ENCODE results near the gene EIF5A. TPM values are rescaled to one million over a fixed set of nuclear protein-coding genes. Genes with fewer than 3 reads are reported as not detected.

The EIF5A gene
- total RNA-seq, 1 donor, result 436 TPM

GRCh38 chr17:7307686-7308624, 527 bp downstream of the EIF5A start:
- TF ChIP-seq, protein P1, sequence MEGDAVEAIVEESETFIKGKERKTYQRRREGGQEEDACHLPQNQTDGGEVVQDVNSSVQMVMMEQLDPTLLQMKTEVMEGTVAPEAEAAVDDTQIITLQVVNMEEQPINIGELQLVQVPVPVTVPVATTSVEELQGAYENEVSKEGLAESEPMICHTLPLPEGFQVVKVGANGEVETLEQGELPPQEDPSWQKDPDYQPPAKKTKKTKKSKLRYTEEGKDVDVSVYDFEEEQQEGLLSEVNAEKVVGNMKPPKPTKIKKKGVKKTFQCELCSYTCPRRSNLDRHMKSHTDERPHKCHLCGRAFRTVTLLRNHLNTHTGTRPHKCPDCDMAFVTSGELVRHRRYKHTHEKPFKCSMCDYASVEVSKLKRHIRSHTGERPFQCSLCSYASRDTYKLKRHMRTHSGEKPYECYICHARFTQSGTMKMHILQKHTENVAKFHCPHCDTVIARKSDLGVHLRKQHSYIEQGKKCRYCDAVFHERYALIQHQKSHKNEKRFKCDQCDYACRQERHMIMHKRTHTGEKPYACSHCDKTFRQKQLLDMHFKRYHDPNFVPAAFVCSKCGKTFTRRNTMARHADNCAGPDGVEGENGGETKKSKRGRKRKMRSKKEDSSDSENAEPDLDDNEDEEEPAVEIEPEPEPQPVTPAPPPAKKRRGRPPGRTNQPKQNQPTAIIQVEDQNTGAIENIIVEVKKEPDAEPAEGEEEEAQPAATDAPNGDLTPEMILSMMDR (IDR thresholded peaks at IDR 0.05; ENCODE audit: extremely low read depth, low read depth, low read length), result no peak
- peak overlapping the region; percentile 75 for H3K4me3 ChIP-seq (ENCODE audit: insufficient read depth, low read length)
- H3K4me1 ChIP-seq (ENCODE audit: insufficient read depth, low read length), result peaks cover 19% of the 10 kb centered on the region
- no peaks in the 10 kb centered on the region for H3K27me3 ChIP-seq (ENCODE audit: insufficient read depth, low read length)
- H3K4me2 ChIP-seq (ENCODE audit: insufficient read depth, low read length), result peak overlapping the region; percentile 73
- peak; percentile 90 for DNase-seq (ENCODE audit: insufficient read length, low spot score, missing footprints)
- H2AFZ ChIP-seq (ENCODE audit: low read length), result no peak overlapping the region
- peaks cover 44% of the 10 kb centered on the region for H4K20me1 ChIP-seq (ENCODE audit: insufficient read depth, low read length)
- H3K36me3 ChIP-seq (ENCODE audit: insufficient read depth, low read length), result peaks cover 35% of the 10 kb centered on the region
- H3K9me3 ChIP-seq (ENCODE audit: low read depth, low read length), result no peaks in the 10 kb centered on the region
- H3K79me2 ChIP-seq (ENCODE audit: insufficient read depth, low read length), result peaks cover 51% of the 10 kb centered on the region
- H3K27ac ChIP-seq (ENCODE audit: low read depth, low read length), result peak overlapping the region; percentile 52

DNA sequence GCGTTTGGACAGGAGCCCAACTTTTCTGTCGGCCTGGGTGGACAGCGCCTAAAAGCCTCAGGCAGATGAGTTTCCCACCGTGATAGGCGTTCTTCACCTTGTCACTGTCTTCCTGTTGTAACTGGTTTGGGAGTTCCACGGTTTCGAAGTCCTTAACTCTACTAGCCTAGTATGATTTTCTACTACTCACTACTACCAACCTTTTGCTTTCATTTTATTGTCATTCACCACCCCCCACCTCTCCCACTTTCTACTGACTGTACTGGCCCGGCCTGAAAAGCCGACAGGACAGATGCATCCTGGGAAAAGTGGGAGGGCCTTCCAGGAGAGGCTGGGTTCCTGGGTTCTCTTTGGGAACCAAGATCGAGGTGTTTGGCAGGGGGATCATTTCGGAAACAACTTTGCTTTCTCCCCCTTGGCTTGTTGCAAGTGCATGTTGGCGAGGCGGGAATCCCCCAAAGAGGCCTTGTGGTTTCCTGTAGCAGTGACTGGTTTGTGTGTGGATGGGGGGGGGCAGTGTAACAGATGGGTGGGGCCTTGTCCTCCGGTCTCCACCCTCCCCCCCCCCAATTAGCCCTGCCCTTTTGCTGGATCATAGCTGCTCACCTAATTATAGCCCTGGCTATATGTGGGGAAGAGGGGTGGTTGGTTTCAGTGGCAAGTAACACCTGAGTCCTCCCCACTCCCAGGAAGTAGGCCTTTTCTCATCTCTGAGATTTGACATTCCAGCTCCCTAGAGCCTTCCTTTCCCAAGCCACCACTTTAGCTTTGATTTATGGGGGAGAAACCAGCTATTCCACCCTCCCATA, 1.4 kb downstream of the EIF5A start:
- DNase-seq (ENCODE audit: insufficient read length, low spot score, missing footprints), result peak; percentile 99
- Histone ChIP-seq H3K79me2 (ENCODE audit: insufficient read depth, low read length) (peaks cover 60% of the 10 kb centered on the region), H3K36me3 (ENCODE audit: insufficient read depth, low read length) (peaks cover 44% of the 10 kb centered on the region)

DNA sequence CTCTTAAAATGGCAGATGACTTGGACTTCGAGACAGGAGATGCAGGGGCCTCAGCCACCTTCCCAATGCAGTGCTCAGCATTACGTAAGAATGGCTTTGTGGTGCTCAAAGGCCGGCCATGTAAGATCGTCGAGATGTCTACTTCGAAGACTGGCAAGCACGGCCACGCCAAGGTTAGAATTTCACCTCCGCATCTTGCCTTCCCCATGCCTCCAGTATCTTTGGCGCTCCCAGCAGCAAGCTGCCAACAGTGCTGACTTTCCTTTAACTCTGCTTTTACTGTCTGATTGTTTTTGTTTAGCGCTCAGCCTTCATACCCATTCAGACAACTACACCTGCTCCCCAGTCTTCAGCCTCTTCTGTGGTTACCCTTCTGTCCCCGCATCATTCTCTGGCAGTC, 2.2 kb downstream of the EIF5A start:
- Histone ChIP-seq H3K27ac (ENCODE audit: low read depth, low read length) (peak overlapping the region; percentile 54), H2AFZ (ENCODE audit: low read length) (no peak overlapping the region), H3K4me3 (ENCODE audit: insufficient read depth, low read length) (peak overlapping the region; percentile 75), H4K20me1 (ENCODE audit: insufficient read depth, low read length) (peaks cover 61% of the 10 kb centered on the region), H3K4me1 (ENCODE audit: insufficient read depth, low read length) (peaks cover 35% of the 10 kb centered on the region), H3K4me2 (ENCODE audit: insufficient read depth, low read length) (peak overlapping the region; percentile 73), H3K36me3 (ENCODE audit: insufficient read depth, low read length) (peaks cover 44% of the 10 kb centered on the region), H3K9me3 (ENCODE audit: low read depth, low read length) (no peaks in the 10 kb centered on the region), H3K27me3 (ENCODE audit: insufficient read depth, low read length) (no peaks in the 10 kb centered on the region), H3K79me2 (ENCODE audit: insufficient read depth, low read length) (peaks cover 67% of the 10 kb centered on the region)
- peak; percentile 13 for DNase-seq (ENCODE audit: insufficient read length, low spot score, missing footprints)
- TF ChIP-seq, protein P1 (IDR thresholded peaks at IDR 0.05; ENCODE audit: extremely low read depth, low read depth, low read length), result no peak

More for the DNA sequence above, 1.4 kb downstream of the EIF5A start:
- peak overlapping the region; percentile 54 for H3K27ac ChIP-seq (ENCODE audit: low read depth, low read length)
- H4K20me1 ChIP-seq (ENCODE audit: insufficient read depth, low read length), result peaks cover 53% of the 10 kb centered on the region
- H2AFZ ChIP-seq (ENCODE audit: low read length), result no peak overlapping the region
- TF ChIP-seq, protein P1 (IDR thresholded peaks at IDR 0.05; ENCODE audit: extremely low read depth, low read depth, low read length), result no peak
- H3K4me3 ChIP-seq (ENCODE audit: insufficient read depth, low read length), result peak overlapping the region; percentile 75
- peaks cover 27% of the 10 kb centered on the region for H3K4me1 ChIP-seq (ENCODE audit: insufficient read depth, low read length)
- H3K9me3 ChIP-seq (ENCODE audit: low read depth, low read length), result no peaks in the 10 kb centered on the region
- no peaks in the 10 kb centered on the region for H3K27me3 ChIP-seq (ENCODE audit: insufficient read depth, low read length)
- H3K4me2 ChIP-seq (ENCODE audit: insufficient read depth, low read length), result peak overlapping the region; percentile 73
